ENCODE results near the gene ATP8B4. TPM values are rescaled to one million over a fixed set of nuclear protein-coding genes. Genes with fewer than 3 reads are reported as not detected.

Gene ATP8B4
- total RNA-seq, 4 donors from 2014 or later = 5.2 to 24.3 (median 7.6) TPM

DNA sequence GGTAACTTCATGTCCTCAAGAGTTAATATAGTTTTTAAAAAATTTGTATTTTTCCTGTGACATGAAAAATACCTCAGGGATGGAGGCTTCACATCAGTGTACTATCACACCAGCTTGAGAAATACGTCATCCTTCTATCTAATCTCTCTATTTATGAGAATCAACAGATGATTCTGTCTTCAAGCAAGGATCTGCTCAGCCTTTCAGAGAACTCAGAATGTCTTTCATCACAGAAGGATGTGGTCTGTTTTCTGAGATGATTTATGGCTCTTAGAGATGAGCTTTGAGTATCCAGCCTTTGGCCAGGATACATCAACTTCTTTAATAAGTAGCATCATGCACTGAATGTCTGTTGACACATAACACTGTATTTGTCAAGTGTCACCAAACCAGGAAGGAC, 304.3 kb downstream of the ATP8B4 start:
- WGBS, 2 donors = 86 to 91% methylated on average over 1 of the region's 1 CpG
- Histone ChIP-seq H3K9me3 (no peaks in the 10 kb centered on the region), H3K36me3 (no peaks in the 10 kb centered on the region), H3K27ac (no peak overlapping the region), H3K4me1 (peaks cover 0 to 10% of the 10 kb centered on the region in 2 donors), H3K4me3 (replicated peaks in 1 of 3) (no peak overlapping the region), H3K27me3 (no peaks in the 10 kb centered on the region)
- DNase-seq = no peak
- no peak for TF ChIP-seq POLR2A (IDR thresholded peaks at IDR 0.05)
- TF ChIP-seq, protein P1, sequence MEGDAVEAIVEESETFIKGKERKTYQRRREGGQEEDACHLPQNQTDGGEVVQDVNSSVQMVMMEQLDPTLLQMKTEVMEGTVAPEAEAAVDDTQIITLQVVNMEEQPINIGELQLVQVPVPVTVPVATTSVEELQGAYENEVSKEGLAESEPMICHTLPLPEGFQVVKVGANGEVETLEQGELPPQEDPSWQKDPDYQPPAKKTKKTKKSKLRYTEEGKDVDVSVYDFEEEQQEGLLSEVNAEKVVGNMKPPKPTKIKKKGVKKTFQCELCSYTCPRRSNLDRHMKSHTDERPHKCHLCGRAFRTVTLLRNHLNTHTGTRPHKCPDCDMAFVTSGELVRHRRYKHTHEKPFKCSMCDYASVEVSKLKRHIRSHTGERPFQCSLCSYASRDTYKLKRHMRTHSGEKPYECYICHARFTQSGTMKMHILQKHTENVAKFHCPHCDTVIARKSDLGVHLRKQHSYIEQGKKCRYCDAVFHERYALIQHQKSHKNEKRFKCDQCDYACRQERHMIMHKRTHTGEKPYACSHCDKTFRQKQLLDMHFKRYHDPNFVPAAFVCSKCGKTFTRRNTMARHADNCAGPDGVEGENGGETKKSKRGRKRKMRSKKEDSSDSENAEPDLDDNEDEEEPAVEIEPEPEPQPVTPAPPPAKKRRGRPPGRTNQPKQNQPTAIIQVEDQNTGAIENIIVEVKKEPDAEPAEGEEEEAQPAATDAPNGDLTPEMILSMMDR (IDR thresholded peaks at IDR 0.05) = no peak
- intact Hi-C loops (cut with DNase I) = no loop called here

DNA sequence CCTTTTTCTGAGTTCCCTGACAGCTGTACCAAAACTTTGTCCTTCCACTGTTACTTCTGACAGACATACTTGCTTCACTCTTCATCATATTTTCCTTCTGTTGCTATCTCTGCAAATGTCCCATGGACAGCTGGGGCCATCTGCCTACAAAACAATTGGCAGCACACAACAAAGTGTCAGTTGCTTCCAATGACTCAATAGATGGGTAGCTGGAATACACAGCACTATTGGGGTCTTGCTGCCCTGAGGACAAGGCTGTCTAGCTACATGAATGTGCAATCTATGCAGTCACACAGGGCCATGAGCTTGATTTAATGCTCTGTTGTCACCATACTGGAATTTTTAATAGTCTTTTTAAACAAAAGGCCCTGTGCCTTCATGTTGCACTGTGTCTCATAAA, 305.4 kb downstream of the ATP8B4 start:
- Histone ChIP-seq H3K4me3 (replicated peaks in 1 of 3) (no peak overlapping the region), H3K4me1 (peaks cover 0 to 10% of the 10 kb centered on the region in 2 donors), H3K27me3 (no peaks in the 10 kb centered on the region), H3K9me3 (no peaks in the 10 kb centered on the region), H3K27ac (no peak overlapping the region), H3K36me3 (no peaks in the 10 kb centered on the region)
- intact Hi-C loops (cut with DNase I) = no loop called here
- DNase-seq = no peak
- TF ChIP-seq, protein P1 (IDR thresholded peaks at IDR 0.05) = no peak
- TF ChIP-seq POLR2A (IDR thresholded peaks at IDR 0.05) = no peak

GRCh38 chr15:49810720-49811119, 308.3 kb downstream of the ATP8B4 start:
- no peaks in the 10 kb centered on the region for H3K27me3 ChIP-seq
- peaks cover 0 to 7% of the 10 kb centered on the region in 2 donors for H3K4me1 ChIP-seq
- TF ChIP-seq POLR2A (IDR thresholded peaks at IDR 0.05) = no peak
- TF ChIP-seq, protein P1 (IDR thresholded peaks at IDR 0.05) = peak in 1 of 6 experiments; percentile 3
- H3K27ac ChIP-seq = peak overlapping the region in 1 of 3 donors; percentile 48
- no peak overlapping the region for H3K4me3 ChIP-seq (replicated peaks in 1 of 3)
- H3K9me3 ChIP-seq = no peaks in the 10 kb centered on the region
- DNase-seq = peak in 1 of 2 donors; percentile 2
- intact Hi-C loops (cut with DNase I) = no loop called here
- H3K36me3 ChIP-seq = no peaks in the 10 kb centered on the region

DNA sequence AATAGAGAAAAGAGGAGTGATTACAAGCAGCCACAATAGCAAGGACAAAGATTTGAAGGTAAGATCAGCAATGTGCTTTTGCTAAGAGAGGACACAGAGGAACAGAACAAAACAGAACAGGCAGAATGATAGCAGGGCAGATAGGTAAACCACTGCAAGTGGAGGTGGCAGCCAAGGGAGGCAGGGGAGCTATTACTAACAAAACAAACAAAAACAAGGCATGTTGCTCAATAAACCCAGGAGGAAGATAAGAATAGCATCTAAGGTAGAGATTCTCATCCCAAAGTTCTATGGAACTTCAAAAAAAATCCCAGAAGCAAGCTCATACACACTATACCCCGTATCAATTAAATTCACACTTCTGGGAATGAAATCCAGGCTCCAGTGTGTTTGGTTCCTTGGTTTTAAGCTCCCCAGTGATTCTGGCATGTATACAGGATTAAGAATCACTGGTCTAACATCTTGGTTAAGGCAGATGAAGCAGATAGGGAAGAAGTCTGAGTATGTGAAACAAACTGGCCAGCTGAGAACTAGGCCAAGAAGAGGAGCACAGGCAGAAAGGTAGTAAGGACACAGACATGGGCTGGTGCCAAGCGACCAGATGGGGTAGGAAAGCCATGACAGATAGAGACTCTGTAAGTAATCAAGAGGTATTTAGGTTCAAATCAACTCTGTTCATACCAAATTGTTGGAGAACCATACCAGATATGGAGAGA, 309.0 kb downstream of the ATP8B4 start:
- H3K36me3 ChIP-seq = no peaks in the 10 kb centered on the region
- peaks cover 0 to 7% of the 10 kb centered on the region in 2 donors for H3K4me1 ChIP-seq
- intact Hi-C loops (cut with DNase I) = no loop called here
- peak overlapping the region in 1 of 3 donors; percentile 48 for H3K27ac ChIP-seq
- H3K4me3 ChIP-seq (replicated peaks in 1 of 3) = no peak overlapping the region
- TF ChIP-seq, protein P1 (IDR thresholded peaks at IDR 0.05) = no peak
- TF ChIP-seq POLR2A (IDR thresholded peaks at IDR 0.05) = no peak
- H3K27me3 ChIP-seq = no peaks in the 10 kb centered on the region
- no peaks in the 10 kb centered on the region for H3K9me3 ChIP-seq
- 85 to 92% methylated on average over 2 of the region's 2 CpGs for WGBS, 2 donors
- DNase-seq = no peak

DNA sequence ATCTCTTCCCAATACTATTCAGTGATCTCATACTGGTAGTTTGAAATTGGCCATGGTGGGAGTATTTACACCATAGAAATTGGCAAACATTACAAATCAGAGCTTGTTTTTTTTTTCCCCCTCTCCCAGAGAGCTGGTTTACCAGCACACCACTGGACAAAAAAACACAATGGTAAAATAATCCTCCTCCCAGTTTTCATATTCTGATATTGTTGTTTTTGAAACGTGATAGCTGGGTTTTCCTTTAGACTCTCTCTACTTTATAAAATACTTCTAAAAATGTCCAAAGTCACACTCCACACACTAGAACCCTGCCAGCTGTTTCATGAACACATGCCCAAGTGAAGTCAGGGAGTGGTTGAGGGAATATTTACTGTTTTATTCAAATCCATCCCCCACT, 310.7 kb downstream of the ATP8B4 start:
- intact Hi-C loops (cut with DNase I) = no loop called here
- TF ChIP-seq POLR2A (IDR thresholded peaks at IDR 0.05) = no peak
- TF ChIP-seq, protein P1 (IDR thresholded peaks at IDR 0.05) = no peak
- no peaks in the 10 kb centered on the region for H3K36me3 ChIP-seq
- no peaks in the 10 kb centered on the region for H3K27me3 ChIP-seq
- H3K27ac ChIP-seq = no peak overlapping the region
- 76 to 90% methylated on average over 1 of the region's 1 CpG for WGBS, 2 donors
- peaks cover 0 to 7% of the 10 kb centered on the region in 2 donors for H3K4me1 ChIP-seq
- H3K4me3 ChIP-seq (replicated peaks in 1 of 3) = no peak overlapping the region
- no peak for DNase-seq
- no peaks in the 10 kb centered on the region for H3K9me3 ChIP-seq

Measured in thyroid gland (tissue), 4 donors.